ENCODE measurements around the gene P3H2.
"Not testable (repeated sequence)": the region's sequence is repeated elsewhere in the genome, so short reads cannot be mapped to it uniquely, and the experiment has no call there.

- not testable (repeated sequence) for TF ChIP-seq CTCF, POLR2A, POLR2AphosphoS5, EP300 (IDR thresholded peaks at IDR 0.05)
These were observed 159.6 kb downstream of the P3H2 start for GRCh38 chr3:189961086-189961485.

All from suprapubic skin (tissue), 4 donors.